Erythroblast (primary cell): ENCODE data around the gene FYN.

Source experiments
- GATA1 ChIP-seq: IDR thresholded peaks from 2 replicates; pipeline ENCODE4 v1.6.1; 2011; ENCODE audit warnings: low read depth, mild to moderate bottlenecking, control low read depth, low read length, moderate library complexity
- POLR2A ChIP-seq: IDR thresholded peaks from 2 replicates; pipeline ENCODE4 v1.6.1; 2011; ENCODE audit warnings: mild to moderate bottlenecking, low read length

GRCh38 chr6:111854683-111855082 is 18.6 kb downstream of the FYN start:
- TF ChIP-seq POLR2A (no peak), GATA1 (no peak)
